ENCODE results near the gene CST9. TPM values are rescaled to one million over a fixed set of nuclear protein-coding genes. Genes with fewer than 3 reads are reported as not detected.

CST9 gene
- total RNA-seq, 1 experiment from 2014 or later = not detected

DNA sequence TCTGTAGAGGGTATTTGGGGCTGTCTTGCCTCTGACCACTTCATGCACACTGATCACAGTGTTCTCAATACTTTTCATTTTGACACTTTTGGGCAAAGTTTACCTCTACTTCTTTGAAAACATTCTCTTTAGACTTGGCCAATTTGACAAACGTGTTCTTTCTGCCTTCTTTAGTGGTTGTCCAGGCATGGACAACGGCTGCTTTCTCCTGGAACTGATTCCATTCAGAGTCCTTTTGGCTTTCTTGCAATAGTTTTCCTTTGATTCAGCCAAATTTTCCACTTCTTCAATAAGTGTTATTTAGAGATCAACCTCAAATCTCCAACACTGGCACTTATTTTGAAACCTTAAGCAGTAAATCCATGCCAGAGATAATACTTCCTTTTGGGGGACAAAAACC is 6.7 kb upstream of the CST9 start:
- Histone ChIP-seq H3K79me1 (ENCODE audit: insufficient read depth, low read depth, low read length, poor library complexity, severe bottlenecking) (no peaks in the 10 kb centered on the region), H3K27me3 (ENCODE audit: insufficient read depth, low read length) (no peaks in the 10 kb centered on the region), H2BK20ac (ENCODE audit: low read depth, low read length, poor library complexity, severe bottlenecking) (no peak overlapping the region), H3K9ac (ENCODE audit: extremely low read depth, insufficient read length, low read length) (no peak overlapping the region), H3K18ac (ENCODE audit: insufficient read length, low read depth, low read length) (no peak overlapping the region), H3K4me1 (ENCODE audit: insufficient read depth, low read length) (peaks cover 4% of the 10 kb centered on the region), H2BK120ac (ENCODE audit: low read depth, low read length, poor library complexity, severe bottlenecking) (no peak overlapping the region), H2BK12ac (ENCODE audit: insufficient read length, low read depth, low read length) (no peak overlapping the region), H3K79me2 (ENCODE audit: insufficient read depth, low read length) (no peaks in the 10 kb centered on the region), H3K4me2 (ENCODE audit: insufficient read depth, insufficient read length, low read length) (no peak overlapping the region), H3K56ac (ENCODE audit: insufficient read length, low read depth, low read length) (no peak overlapping the region), H4K8ac (replicated peaks; ENCODE audit: insufficient read length, low read depth, low read length) (no peak overlapping the region), H3K9me3 (ENCODE audit: control insufficient read depth, low read depth, low read length) (no peaks in the 10 kb centered on the region), H2AFZ (ENCODE audit: low read length) (no peak overlapping the region), H4K20me1 (ENCODE audit: control insufficient read depth, insufficient read depth, insufficient read length) (no peaks in the 10 kb centered on the region), H2BK5ac (ENCODE audit: insufficient read length, low read length) (no peak overlapping the region), H3K4ac (ENCODE audit: low read depth, low read length) (no peak overlapping the region), H4K91ac (ENCODE audit: insufficient read length, low read depth, low read length) (no peak overlapping the region), H3K27ac (ENCODE audit: insufficient read length, low read depth, low read length) (no peak overlapping the region), H2AK5ac (ENCODE audit: insufficient read length, low read length) (no peak overlapping the region), H3T11ph (ENCODE audit: low read length) (no peak overlapping the region), H3K23me2 (ENCODE audit: insufficient read length, low read depth, low read length, poor library complexity, severe bottlenecking) (no peaks in the 10 kb centered on the region), H4K5ac (ENCODE audit: insufficient read length, low read depth, low read length) (no peak overlapping the region), H3K14ac (ENCODE audit: insufficient read depth, low read length) (no peak overlapping the region), H3K23ac (ENCODE audit: insufficient read length, low read depth, low read length) (no peak overlapping the region), H2BK15ac (ENCODE audit: low read depth, low read length) (no peak overlapping the region)
- no peak overlapping the region for H3K4me3 Mint-ChIP-seq
- TF ChIP-seq, protein P1, sequence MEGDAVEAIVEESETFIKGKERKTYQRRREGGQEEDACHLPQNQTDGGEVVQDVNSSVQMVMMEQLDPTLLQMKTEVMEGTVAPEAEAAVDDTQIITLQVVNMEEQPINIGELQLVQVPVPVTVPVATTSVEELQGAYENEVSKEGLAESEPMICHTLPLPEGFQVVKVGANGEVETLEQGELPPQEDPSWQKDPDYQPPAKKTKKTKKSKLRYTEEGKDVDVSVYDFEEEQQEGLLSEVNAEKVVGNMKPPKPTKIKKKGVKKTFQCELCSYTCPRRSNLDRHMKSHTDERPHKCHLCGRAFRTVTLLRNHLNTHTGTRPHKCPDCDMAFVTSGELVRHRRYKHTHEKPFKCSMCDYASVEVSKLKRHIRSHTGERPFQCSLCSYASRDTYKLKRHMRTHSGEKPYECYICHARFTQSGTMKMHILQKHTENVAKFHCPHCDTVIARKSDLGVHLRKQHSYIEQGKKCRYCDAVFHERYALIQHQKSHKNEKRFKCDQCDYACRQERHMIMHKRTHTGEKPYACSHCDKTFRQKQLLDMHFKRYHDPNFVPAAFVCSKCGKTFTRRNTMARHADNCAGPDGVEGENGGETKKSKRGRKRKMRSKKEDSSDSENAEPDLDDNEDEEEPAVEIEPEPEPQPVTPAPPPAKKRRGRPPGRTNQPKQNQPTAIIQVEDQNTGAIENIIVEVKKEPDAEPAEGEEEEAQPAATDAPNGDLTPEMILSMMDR (conservative IDR thresholded peaks at IDR 0.05) = no peak
- H3K9me3 Mint-ChIP-seq = no peaks in the 10 kb centered on the region
- no CpG with 5 or more reads among the region's 2 CpGs for WGBS (ENCODE audit: extremely low coverage, insufficient read length, low lambda C conversion rate)
- no peak for DNase-seq
- H3K4me1 Mint-ChIP-seq = peaks cover 17 to 21% of the 10 kb centered on the region in 2 experiments
- H3K36me3 Mint-ChIP-seq (ENCODE audit: insufficient read depth in 1 of 3, low read depth in 3 of 3) = no peaks in the 10 kb centered on the region; a peak in 3 of 7 replicates
- peaks cover 15% of the 10 kb centered on the region for H3K27me3 Mint-ChIP-seq (ENCODE audit: low read depth)
- H3K27ac Mint-ChIP-seq = no peak overlapping the region
